ENCODE results near the gene PHLDA3.

Gene PHLDA3

DNA sequence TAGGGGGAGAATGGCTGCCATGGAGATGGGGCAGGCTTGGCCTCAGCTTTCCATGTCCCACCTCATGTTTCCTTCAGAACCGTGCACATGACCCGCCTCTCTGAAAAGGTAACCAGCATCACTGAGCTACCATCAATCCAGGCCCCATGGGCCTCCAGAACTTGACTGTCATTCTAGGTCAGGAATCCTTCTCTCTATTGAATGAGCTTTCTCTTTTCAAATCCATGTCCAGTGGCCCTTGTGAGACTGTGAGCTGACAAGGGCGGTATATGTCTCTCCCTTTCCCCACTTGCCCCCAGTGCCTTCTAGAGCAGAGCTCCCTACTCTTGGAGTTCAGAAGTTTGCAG is 33.5 kb upstream of the PHLDA3 start:
- Histone ChIP-seq H3K4me1 (ENCODE audit: control insufficient read depth, insufficient read depth, low read length, unreplicated experiment) (peaks cover 71% of the 10 kb centered on the region), H3K27ac (ENCODE audit: low read depth, low read length) (peak overlapping the region; percentile 98), H2AFZ (ENCODE audit: low read length, unreplicated experiment) (no peak overlapping the region), H3K79me2 (ENCODE audit: control insufficient read depth, insufficient read depth, low read length, unreplicated experiment) (peaks cover 95% of the 10 kb centered on the region), H3K36me3 (ENCODE audit: insufficient read depth, low read length) (peaks cover 5% of the 10 kb centered on the region; the same call in 1 of the 2 replicates), H3K27me3 (ENCODE audit: insufficient read depth, low read length) (no peaks in the 10 kb centered on the region), H3K4me3 (ENCODE audit: low read depth, low read length) (no peak overlapping the region)

DNA sequence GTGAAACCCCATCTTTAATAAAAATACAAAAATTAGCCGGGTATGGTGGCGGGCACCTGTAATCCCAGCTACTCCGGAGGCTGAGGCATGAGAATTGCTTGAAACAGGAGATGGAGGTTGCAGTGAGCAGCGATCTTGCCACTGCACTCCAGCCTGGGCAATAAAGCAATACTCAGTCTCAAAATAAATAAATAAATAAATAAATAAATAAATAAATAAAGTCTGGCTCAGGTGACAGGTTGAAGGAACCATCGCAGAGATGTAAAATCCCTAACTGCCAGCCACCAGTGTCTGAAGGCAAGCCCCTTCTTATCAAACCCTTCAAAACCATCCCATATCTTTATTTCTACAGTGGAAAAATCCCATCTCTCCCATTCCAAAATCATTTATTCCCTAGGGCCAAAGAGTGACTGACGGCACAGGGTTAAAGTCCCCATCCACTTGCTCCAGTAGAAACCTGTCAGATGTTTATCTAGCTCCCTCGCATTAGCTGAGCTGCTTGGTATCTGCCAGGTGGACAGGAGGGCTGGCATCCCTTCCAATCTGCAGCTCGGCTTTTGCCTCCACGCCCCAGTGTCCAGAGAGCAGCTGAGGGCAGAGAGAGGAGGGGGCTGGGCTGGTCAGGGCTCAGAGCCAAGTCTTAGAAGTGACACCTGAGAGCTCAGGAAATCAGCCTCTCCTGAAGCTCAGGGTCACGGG is 33.0 kb upstream of the PHLDA3 start:
- H3K79me2 ChIP-seq (ENCODE audit: control insufficient read depth, insufficient read depth, low read length, unreplicated experiment): peaks cover 94% of the 10 kb centered on the region

DNA sequence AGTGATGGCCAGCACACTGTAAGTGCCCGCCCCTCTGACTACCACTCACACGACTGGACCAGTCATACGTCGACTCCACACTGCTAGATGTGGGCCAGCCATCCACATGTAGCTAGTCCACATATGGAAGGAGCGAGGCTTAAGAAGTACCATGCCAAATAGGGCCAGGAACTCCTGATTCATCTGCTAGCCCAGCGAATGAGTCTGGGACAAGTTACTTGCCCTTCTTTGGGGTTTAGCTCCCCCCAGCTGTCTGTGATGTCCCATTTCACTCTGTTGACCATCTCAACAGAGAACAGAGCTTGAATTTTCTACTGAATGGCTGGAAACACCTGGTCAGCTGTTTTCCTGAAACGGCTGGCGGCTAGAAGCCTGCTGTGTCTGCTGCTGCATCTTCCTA is 32.2 kb upstream of the PHLDA3 start:
- H3K27ac ChIP-seq (ENCODE audit: low read depth, low read length): peak overlapping the region; percentile 67
- H3K27me3 ChIP-seq (ENCODE audit: insufficient read depth, low read length): no peaks in the 10 kb centered on the region
- peaks cover 94% of the 10 kb centered on the region for H3K79me2 ChIP-seq (ENCODE audit: control insufficient read depth, insufficient read depth, low read length, unreplicated experiment)
- H2AFZ ChIP-seq (ENCODE audit: low read length, unreplicated experiment): no peak overlapping the region
- peaks cover 12% of the 10 kb centered on the region; the same call in 1 of the 2 replicates for H3K36me3 ChIP-seq (ENCODE audit: insufficient read depth, low read length)
- H3K4me1 ChIP-seq (ENCODE audit: control insufficient read depth, insufficient read depth, low read length, unreplicated experiment): peaks cover 73% of the 10 kb centered on the region
- 0 out of 2 replicates have a peak overlapping the region, but pooled peaks have one; percentile 41 for H3K4me3 ChIP-seq (ENCODE audit: low read depth, low read length)

More for the DNA sequence above, 33.0 kb upstream of the PHLDA3 start:
- Histone ChIP-seq H2AFZ (ENCODE audit: low read length, unreplicated experiment) (no peak overlapping the region), H3K4me1 (ENCODE audit: control insufficient read depth, insufficient read depth, low read length, unreplicated experiment) (peaks cover 68% of the 10 kb centered on the region), H3K27me3 (ENCODE audit: insufficient read depth, low read length) (no peaks in the 10 kb centered on the region), H3K36me3 (ENCODE audit: insufficient read depth, low read length) (peaks cover 5% of the 10 kb centered on the region; the same call in 1 of the 2 replicates), H3K27ac (ENCODE audit: low read depth, low read length) (peak overlapping the region; percentile 98), H3K4me3 (ENCODE audit: low read depth, low read length) (no peak overlapping the region)

DNA sequence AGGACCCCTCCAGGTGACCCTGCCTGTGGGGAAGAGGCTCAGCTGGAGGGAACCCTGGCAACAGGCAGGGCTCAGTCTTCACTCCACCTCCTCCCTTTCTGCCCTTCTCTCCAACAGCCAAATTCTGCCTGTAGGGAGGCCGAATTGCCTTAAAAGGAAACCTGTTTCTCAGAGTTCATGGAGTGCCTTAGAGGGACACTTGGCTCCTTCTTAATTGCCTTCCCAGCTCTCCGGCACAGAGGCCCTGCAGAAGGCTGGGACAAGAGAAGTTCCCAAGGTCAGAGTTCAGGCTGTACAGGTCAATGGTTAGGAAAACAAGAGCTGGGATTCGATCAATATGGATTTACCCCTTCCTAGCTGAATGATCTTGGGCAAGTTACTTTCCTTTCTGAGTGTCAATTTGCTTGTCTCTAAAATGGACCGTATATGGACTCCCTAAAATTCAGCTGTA is 31.7 kb upstream of the PHLDA3 start:
- no peak overlapping the region for H2AFZ ChIP-seq (ENCODE audit: low read length, unreplicated experiment)
- peaks cover 12% of the 10 kb centered on the region; the same call in 1 of the 2 replicates for H3K36me3 ChIP-seq (ENCODE audit: insufficient read depth, low read length)
- H3K27me3 ChIP-seq (ENCODE audit: insufficient read depth, low read length): no peaks in the 10 kb centered on the region
- peaks cover 93% of the 10 kb centered on the region for H3K79me2 ChIP-seq (ENCODE audit: control insufficient read depth, insufficient read depth, low read length, unreplicated experiment)
- H3K27ac ChIP-seq (ENCODE audit: low read depth, low read length): peak overlapping the region; percentile 67
- H3K4me1 ChIP-seq (ENCODE audit: control insufficient read depth, insufficient read depth, low read length, unreplicated experiment): peaks cover 74% of the 10 kb centered on the region
- peak overlapping the region; percentile 41; the same call in 1 of the 2 replicates for H3K4me3 ChIP-seq (ENCODE audit: low read depth, low read length)

DNA sequence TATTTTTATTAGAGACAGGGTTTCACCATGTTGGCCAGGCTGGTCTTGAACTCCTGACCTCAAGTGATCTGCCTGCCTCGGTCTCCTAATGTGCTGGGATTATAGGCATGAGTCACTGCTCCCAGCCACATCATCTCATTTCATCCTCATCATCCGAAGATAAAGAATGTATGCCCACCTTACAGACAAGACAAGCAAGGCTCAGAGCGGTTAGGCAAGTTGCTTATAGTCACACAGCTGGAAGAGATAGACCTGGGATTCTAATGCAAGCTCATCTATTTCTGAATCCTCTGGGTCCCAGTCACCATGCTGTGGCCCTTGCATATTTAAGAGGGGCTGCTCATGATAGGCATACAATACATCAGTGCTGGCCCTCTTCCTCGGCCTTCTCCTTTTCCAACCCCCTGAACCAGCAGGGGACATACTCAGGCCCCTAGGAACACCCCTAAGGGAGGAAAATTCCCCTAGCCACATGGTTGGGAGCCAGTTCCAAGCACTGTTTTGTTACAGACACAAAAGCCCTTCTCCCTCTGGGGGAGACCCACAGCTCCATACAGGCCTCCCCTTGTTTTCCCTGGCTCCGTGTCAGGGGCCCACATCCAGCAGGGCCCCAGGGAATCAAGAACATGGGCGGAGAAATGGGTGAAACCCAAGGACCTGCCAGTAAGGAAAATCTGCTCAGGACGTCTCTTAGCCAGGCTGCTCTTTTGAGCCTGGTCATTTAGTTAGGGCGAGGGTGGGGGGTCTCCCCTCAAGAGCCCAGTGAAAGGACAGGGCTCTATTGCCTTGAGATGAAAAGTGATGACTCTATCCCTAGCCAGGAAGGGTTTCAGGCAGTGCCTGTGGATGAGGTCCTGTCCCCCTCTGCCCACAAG is 31.0 kb upstream of the PHLDA3 start:
- peak overlapping the region; percentile 5; the same call in 1 of the 2 replicates for H3K4me3 ChIP-seq (ENCODE audit: low read depth, low read length)
- peaks cover 19% of the 10 kb centered on the region; the same call in 1 of the 2 replicates for H3K36me3 ChIP-seq (ENCODE audit: insufficient read depth, low read length)
- H3K4me1 ChIP-seq (ENCODE audit: control insufficient read depth, insufficient read depth, low read length, unreplicated experiment): peaks cover 70% of the 10 kb centered on the region
- no peaks in the 10 kb centered on the region for H3K27me3 ChIP-seq (ENCODE audit: insufficient read depth, low read length)
- peak overlapping the region; percentile 67 for H3K27ac ChIP-seq (ENCODE audit: low read depth, low read length)
- H2AFZ ChIP-seq (ENCODE audit: low read length, unreplicated experiment): no peak overlapping the region
- peaks cover 92% of the 10 kb centered on the region for H3K79me2 ChIP-seq (ENCODE audit: control insufficient read depth, insufficient read depth, low read length, unreplicated experiment)

DNA sequence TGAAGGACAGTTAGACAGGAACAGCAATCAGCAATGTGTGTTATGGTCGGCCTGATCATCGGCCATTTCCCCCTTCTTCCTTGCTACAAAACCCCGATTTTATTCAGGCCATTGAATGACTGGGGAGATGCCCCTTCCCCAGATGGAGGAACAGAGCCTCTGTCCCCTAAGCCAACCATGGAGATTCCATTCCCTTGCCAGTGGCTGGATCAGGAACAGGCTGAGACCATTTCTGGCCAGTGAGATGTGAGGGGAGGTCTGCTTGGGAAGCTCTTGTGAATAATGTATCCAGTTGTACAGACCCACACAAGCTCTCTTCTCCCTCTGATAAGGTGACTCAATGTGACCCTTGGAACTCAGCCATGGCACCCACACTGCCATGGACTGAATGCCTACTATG is 30.2 kb upstream of the PHLDA3 start:
- no peak overlapping the region for H3K27ac ChIP-seq (ENCODE audit: low read depth, low read length)
- no peak overlapping the region for H2AFZ ChIP-seq (ENCODE audit: low read length, unreplicated experiment)
- no peaks in the 10 kb centered on the region for H3K27me3 ChIP-seq (ENCODE audit: insufficient read depth, low read length)
- peaks cover 27% of the 10 kb centered on the region; the same call in 1 of the 2 replicates for H3K36me3 ChIP-seq (ENCODE audit: insufficient read depth, low read length)
- peaks cover 92% of the 10 kb centered on the region for H3K79me2 ChIP-seq (ENCODE audit: control insufficient read depth, insufficient read depth, low read length, unreplicated experiment)
- H3K4me1 ChIP-seq (ENCODE audit: control insufficient read depth, insufficient read depth, low read length, unreplicated experiment): peaks cover 66% of the 10 kb centered on the region
- no peak overlapping the region for H3K4me3 ChIP-seq (ENCODE audit: low read depth, low read length)

DNA sequence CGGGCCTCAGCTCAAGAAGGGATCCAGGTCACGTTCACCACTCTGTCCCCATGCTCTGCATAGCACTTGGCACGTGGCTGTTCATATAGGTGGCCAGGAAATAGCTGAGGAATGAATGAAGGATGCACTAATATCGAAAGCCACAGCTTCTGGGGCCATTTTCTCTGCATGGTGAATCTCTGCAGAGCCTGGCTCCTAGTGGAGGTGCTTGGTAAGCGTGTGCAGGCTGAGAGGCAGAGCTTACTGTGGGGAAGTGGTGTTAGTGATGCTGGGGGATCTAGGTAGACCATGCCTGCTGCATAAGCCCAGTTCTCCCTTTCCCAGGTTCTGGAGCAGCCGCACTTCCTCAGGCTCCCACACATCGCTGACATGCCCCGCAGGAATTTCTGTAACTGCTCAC is 29.6 kb upstream of the PHLDA3 start:
- Histone ChIP-seq H3K79me2 (ENCODE audit: control insufficient read depth, insufficient read depth, low read length, unreplicated experiment) (peaks cover 92% of the 10 kb centered on the region), H3K4me3 (ENCODE audit: low read depth, low read length) (no peak overlapping the region)

DNA sequence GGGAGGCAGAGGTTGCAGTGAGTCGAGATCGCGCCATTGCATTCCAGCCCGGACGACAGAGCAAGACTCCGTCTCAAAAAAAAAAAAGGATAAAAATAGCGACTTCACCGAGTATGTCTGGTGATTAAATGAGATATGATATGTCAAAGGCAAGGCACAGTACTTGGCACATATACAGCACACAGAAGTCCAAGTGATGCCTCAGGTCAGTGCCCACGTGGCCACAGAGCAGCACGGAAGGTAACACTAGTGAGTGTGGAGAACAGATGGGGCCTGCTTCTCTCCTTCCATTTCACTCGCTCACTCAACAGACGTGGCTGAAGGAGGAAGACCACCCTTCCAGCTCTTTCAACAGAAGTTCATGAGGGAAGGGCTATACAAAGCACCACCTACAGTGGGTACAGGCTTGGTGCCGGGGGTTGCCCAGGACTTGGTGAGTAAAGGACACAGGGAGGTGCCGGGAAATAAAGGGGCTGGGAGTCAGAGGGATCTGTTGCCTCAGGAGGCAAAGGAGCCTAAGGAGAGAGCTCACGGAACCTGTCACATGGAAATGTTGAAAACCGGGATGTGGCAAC is 29.0 kb upstream of the PHLDA3 start:
- Histone ChIP-seq H3K79me2 (ENCODE audit: control insufficient read depth, insufficient read depth, low read length, unreplicated experiment) (peaks cover 90% of the 10 kb centered on the region), H3K36me3 (ENCODE audit: insufficient read depth, low read length) (peaks cover 39% of the 10 kb centered on the region; the same call in 1 of the 2 replicates), H3K4me1 (ENCODE audit: control insufficient read depth, insufficient read depth, low read length, unreplicated experiment) (peaks cover 67% of the 10 kb centered on the region)

More for the DNA sequence above, 29.6 kb upstream of the PHLDA3 start:
- H3K36me3 ChIP-seq (ENCODE audit: insufficient read depth, low read length): peaks cover 33% of the 10 kb centered on the region; the same call in 1 of the 2 replicates
- H3K27me3 ChIP-seq (ENCODE audit: insufficient read depth, low read length): no peaks in the 10 kb centered on the region
- no peak overlapping the region for H3K27ac ChIP-seq (ENCODE audit: low read depth, low read length)
- no peak overlapping the region for H2AFZ ChIP-seq (ENCODE audit: low read length, unreplicated experiment)
- H3K4me1 ChIP-seq (ENCODE audit: control insufficient read depth, insufficient read depth, low read length, unreplicated experiment): peaks cover 66% of the 10 kb centered on the region

DNA sequence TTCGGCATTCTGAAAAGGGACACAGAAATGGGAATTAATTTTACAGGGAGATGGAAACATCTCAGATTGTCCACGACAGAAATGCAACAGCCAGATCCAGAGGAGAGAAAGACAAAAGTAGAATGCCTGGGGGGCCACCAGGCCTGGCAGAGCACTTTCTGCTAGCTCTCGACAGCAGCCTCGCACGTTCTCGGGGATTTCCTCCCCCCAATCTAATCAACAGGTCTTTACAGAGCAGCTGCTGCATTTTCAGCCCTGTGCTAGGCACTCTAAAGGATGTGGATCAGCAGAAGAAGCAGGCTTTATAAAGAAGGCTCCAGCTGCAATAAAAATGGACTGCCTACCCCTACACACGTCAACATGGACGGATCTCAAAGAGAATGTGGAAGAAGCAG is 27.3 kb upstream of the PHLDA3 start:
- H3K4me1 ChIP-seq (ENCODE audit: control insufficient read depth, insufficient read depth, low read length, unreplicated experiment): peaks cover 64% of the 10 kb centered on the region
- H3K36me3 ChIP-seq (ENCODE audit: insufficient read depth, low read length): peaks cover 41% of the 10 kb centered on the region; the same call in 1 of the 2 replicates
- no peak overlapping the region for H3K27ac ChIP-seq (ENCODE audit: low read depth, low read length)
- H3K79me2 ChIP-seq (ENCODE audit: control insufficient read depth, insufficient read depth, low read length, unreplicated experiment): peaks cover 81% of the 10 kb centered on the region
- H3K4me3 ChIP-seq (ENCODE audit: low read depth, low read length): no peak overlapping the region
- no peaks in the 10 kb centered on the region for H3K27me3 ChIP-seq (ENCODE audit: insufficient read depth, low read length)
- no peak overlapping the region for H2AFZ ChIP-seq (ENCODE audit: low read length, unreplicated experiment)

More for the DNA sequence above, 29.0 kb upstream of the PHLDA3 start:
- no peak overlapping the region for H3K4me3 ChIP-seq (ENCODE audit: low read depth, low read length)
- no peak overlapping the region for H3K27ac ChIP-seq (ENCODE audit: low read depth, low read length)
- no peaks in the 10 kb centered on the region for H3K27me3 ChIP-seq (ENCODE audit: insufficient read depth, low read length)
- no peak overlapping the region for H2AFZ ChIP-seq (ENCODE audit: low read length, unreplicated experiment)

DNA sequence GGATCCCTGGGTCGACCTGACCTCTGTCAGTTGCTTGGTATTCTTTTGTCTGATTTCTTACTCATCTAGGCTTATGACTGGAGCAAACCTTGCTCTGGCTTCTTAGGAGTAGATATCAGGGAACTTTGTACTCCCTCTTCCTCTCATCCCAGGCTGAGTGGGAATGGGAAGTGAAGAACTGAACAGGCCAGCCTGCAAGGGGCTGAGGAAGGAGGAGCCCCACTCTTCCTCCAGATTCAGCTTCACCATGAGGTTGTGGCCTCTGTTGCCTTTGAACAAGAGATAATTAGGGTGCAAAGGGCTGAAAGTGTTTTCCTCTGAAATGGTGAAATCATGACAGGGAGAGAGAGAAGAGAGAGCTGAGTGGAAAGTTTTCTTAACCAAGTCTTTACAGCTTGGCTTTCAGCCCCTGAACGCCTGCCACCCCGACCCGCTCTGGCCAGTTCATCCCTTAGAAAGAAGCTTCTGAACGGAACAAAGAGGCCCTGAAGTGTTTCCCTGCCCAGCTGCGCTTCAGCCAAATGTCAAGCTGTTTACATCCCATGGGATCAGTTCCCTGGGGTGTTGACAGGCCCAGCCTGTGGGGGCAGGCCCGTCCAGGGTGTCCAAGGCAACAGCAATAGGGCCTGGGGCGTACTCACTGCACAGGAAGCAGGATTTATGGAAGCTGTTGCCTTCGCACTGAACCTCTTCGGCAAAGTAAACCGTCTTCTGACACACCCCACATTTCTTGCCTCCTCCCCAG is 26.7 kb upstream of the PHLDA3 start:
- no peak overlapping the region for H2AFZ ChIP-seq (ENCODE audit: low read length, unreplicated experiment)
- H3K4me1 ChIP-seq (ENCODE audit: control insufficient read depth, insufficient read depth, low read length, unreplicated experiment): peaks cover 62% of the 10 kb centered on the region
- no peaks in the 10 kb centered on the region for H3K27me3 ChIP-seq (ENCODE audit: insufficient read depth, low read length)
- H3K4me3 ChIP-seq (ENCODE audit: low read depth, low read length): no peak overlapping the region
- peaks cover 41% of the 10 kb centered on the region; the same call in 1 of the 2 replicates for H3K36me3 ChIP-seq (ENCODE audit: insufficient read depth, low read length)
- no peak overlapping the region for H3K27ac ChIP-seq (ENCODE audit: low read depth, low read length)
- peaks cover 75% of the 10 kb centered on the region for H3K79me2 ChIP-seq (ENCODE audit: control insufficient read depth, insufficient read depth, low read length, unreplicated experiment)

Data from ACC112 (cell line).